COLO829 (cell line): ENCODE data around the gene SEPTIN5.

ENCODE experiments used
- DNase-seq: peaks from one replicate; pipeline ENCODE4 v3.0.0; 2012; ENCODE audit warnings: low spot score

SEPTIN5 gene

DNA sequence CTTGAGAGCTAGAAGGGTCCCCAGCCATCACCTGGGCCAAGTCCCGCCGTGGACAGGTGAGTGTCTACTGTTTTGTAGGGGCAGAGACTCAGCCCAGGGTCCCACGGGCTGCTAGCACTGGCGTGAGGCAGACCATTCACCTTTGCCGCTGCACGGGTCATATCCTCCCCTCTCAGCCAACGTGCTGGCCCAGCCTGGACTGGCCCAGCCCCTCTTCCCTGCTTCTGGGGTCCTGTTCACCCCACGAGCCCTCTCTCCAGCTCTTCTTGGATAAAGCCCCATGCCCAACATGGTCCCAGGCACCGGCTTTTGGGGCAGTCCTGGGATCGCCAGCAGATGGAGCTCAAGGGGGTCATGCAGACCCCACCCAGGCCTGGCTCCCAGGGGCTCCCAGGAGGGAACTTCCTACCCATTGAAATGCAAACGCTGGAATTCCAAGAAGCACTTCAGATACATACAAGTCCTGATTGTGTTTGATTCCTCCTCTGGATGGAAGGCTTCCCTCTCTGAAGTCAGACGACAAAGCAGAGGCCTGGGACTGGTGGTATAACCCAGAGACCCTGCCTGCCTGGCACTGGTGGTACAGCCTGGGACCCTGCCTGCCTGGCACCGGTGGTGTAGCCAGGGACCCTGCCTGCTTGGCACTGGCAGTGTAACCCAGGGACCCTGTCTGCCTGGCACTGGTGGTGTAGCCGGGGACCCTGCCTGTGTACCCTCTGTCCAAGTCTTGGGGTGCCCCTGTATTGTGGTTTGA is 8.9 kb upstream of the SEPTIN5 start:
- no peak for DNase-seq

DNA sequence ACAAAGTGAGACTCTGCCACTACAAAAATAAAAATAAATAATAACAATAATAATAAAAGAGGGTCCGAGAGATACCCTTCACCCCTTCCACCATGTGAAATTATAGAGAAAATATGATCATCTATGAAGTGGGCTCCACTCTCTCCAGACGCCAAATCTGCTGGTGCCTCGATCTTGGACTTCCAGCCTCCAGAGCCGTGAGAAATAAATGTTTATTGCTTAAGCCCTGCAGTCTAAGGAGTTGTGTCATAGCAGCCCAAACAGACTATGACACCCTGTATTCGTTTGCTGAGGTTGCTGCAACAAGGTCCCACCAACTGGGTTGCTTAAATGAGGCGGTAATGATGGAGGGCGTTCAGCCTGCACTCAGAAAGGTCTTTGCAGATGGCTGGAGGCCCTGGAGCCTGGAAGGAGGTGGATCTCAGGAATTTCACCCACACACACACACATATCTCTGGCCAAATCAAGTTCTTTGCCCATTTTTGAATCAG is 7.6 kb upstream of the SEPTIN5 start:
- DNase-seq: no peak

GRCh38 chr22:19707347-19708290 is 6.7 kb upstream of the SEPTIN5 start:
- DNase-seq: no peak

DNA sequence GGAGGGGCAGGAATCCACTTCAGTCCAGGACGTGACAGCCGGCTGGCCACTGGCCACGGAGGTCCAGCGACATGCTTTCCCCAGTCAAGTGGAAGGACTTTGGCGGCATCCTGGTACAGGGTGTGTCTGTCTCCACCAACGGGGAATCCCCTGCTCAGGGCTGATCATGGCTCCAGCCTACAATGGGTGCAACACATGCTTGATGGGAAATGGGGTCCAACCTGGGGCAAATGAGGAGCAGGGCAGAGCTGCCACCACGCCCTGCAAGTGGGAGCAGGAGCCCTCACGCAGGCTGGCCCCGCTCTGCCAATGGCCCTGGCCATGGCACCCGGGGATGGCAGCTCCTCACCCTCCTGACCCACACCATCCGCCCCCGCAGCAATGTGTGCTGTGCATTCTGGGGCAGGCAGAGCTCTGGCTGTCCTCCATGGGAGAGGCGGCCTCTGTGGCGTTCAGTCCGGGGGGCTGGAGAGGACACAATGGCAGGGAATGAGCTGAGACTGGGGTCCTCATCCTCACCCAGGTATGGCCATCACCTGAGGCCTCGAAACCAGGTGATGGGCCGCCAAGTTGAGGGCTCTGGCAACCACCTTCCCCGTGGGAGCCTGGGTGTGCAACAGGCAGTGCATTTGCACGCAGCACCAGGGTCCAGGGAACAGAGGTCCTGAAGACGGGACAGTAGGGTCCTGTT is 5.8 kb upstream of the SEPTIN5 start:
- no peak for DNase-seq

DNA sequence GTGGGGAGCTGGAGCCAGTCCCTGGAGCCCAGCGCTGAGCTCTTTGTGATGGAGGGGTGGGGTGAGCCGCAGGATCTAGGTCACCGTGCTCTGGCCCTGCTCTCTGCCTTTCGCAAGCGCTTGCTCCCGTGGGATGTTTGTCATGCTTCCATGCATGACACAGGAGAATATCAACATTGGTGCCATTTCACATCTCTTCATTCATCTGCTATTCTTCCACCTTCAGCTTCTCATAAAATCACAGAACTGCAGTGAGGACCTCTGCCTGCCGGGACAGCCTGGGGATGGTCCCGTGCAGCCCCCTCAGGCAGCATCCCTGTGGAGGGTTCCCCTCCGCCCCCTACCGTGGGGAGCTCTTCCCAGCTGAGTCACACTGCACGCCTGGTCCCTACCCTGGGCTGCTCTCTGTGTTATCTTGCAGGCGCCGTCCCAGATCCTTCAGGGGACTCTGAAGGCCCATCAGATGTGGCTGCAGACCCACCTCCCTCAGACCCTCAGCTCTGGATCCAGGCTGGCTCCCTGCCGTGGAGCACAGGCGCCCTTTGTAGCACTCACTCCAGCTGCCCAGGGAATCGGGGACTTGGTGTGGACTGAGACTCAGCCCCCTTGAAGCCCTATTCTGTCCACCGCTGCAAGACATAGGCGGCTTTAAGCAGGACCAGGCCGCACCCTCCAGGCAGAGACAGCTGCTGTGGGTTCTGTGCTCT is 5.1 kb upstream of the SEPTIN5 start:
- DNase-seq: no peak

GRCh38 chr22:19710020-19710768 is 4.1 kb upstream of the SEPTIN5 start:
- no peak for DNase-seq

GRCh38 chr22:19710769-19711106 is 3.6 kb upstream of the SEPTIN5 start:
- no peak for DNase-seq

- no peak for DNase-seq
Observed at GRCh38 chr22:19713245-19713644, 1.1 kb upstream of the SEPTIN5 start.

GRCh38 chr22:19713650-19714311 is 522 bp upstream of the SEPTIN5 start:
- DNase-seq: no peak

DNA sequence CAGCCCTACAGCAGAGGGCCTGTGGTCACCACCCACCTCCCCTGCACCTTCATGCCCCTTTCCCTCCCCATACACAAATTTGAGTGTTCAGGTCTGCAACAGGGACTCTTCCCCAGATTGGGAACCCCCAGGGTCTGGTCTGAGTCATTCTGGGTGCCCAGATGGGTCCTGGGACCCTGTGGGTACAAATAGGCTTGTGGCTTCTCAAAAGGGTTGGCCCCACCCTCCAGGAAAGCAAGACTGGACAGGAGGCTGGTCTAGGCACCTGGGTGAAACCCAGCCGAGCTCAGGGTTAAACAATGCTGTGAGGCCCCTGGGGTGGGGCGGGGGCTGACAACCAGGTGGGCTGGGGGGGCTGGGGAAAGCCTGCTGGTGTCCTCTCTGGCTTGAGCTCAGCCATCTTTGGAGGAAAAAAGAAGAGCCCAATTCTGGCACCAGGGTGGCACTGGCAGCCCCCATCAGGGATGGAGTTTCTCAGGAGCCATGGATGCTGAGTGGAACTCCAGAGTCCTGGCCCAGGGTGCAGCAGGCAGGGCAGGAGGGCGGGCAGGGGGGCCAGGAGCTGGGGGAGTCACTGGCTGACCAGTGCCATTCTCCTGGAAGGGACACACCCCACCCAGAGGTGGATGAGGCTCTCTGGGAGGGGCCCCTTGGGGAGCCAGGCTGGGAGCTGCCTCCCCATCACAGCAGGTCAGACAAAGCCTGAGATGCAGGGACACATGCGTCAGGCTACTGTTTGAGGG is 1.1 kb downstream of the SEPTIN5 start:
- DNase-seq: no peak

DNA sequence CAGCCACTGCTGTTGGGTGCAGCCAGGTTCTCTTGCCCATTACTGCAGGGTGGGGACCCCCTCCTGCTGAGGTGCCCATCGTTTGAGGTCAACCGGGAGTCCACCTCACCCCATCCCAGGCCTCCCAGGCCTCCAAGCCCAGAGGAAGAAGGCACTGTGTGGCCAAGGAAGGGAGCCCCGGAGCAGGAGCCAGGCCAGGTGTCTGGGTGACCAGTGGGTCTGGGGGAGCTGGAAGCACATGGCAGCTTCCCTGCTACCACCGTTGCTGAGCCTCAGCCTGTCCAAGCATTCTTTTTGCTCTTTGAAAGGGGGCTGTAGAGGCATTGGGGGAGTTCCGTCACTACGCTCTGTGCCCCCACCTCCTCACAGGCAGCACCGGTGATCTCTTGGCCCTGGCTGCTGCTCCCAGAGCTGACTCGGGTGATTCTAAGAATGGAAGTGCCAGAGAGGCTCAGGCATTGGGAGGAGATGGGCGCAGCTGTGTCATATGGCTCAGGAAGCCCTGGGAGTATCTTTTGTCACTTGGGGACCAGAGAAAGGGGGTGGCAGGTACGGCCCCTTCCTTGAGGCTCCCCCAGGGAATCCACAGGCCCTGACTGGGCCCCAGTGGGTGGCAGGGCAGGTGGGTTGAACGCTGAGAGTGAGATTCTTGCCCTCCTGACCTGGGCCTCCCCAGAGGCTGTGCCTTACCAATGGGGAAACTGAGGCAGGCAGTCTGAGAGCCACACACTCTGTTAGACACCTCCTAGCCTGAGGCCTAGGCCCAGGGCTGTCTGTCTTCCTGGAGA is 1.9 kb downstream of the SEPTIN5 start:
- DNase-seq: no peak

DNA sequence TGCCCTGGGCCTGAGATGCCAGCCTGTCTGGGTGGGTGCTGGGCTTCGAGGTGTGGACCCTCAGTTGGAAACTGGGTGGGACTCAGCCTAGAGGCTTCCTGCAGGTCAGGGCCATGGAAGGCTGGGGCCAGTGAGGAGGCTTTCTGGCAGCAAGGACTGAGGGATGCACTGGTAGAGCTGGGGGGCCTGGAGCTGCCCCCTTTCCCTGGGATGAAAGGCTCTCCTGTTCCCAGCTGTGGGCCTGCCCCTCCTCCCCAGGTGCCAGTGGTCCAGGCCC is 2.5 kb downstream of the SEPTIN5 start:
- no peak for DNase-seq

- DNase-seq: no peak
Observed at GRCh38 chr22:19717181-19717580, 2.9 kb downstream of the SEPTIN5 start.

- DNase-seq: peak; percentile 76
Observed at GRCh38 chr22:19717691-19718455, 3.6 kb downstream of the SEPTIN5 start.

DNA sequence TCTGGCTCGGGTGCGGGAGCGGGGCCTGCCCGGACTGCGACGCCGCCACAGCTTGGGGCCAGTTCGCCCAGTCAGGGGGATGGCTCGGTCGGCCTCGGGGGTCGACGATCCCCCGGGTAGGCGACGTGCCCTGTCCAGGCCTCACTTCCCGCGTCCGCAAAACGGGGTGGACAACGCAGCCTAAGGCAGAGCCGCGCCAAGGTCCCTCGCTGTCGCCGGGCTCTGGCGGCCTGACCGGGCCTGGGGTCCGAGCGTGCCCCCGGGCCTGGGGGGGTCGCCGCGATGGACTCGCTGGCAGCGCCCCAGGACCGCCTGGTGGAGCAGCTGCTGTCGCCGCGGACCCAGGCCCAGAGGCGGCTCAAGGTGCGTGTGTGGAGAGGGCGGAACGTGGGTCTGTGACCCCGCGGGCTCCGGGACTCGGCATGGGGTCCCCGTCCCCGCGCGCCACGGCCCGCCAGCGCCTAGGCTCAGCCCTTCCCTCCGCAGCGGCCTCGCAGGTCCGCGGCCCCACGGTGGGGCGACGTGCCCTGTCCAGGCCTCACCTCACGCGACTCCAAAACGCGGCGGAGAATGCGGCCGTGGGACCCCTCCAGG is 4.2 kb downstream of the SEPTIN5 start:
- no peak for DNase-seq

- no peak for DNase-seq
Observed at GRCh38 chr22:19719050-19719482, 4.8 kb downstream of the SEPTIN5 start.

GRCh38 chr22:19719488-19720021 is 5.3 kb downstream of the SEPTIN5 start:
- no peak for DNase-seq
